ENCODE results near the gene RGS3. TPM values are rescaled to one million over a fixed set of nuclear protein-coding genes. Genes with fewer than 3 reads are reported as not detected.

RGS3 gene
- total RNA-seq, 1 experiment from 2014 or later = 16.6 TPM

DNA sequence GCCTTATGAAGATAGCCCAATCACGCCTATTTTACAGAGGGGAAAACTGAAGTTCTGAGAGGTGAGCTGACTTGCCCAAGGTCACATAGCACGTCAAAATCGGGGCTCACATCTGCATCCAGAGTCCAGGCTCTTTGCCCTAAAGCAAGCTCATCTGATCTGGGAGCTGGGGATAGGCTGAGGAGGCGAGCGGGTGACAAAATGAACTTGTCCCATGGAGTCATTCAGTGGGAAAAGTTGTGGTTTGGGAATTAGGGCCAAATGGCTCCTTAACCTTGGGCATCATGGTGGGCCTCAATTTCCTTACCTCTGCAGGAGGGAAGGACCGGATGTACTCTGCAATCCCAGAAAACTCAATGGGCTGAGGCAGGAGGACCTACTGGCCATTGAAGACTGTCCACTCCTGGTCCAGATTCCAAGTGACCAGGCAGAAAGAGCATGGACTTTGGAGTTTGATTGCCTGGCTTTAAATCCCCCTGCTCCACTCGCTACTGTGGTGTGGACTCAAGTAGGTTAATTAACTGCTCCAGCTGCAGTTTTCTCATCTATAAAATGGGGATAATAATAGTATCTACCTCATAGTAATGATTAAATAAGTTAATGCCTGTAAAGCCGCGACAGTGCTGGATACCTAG is 160.4 kb downstream of the RGS3 start (continued):
- TF ChIP-seq, protein P1, sequence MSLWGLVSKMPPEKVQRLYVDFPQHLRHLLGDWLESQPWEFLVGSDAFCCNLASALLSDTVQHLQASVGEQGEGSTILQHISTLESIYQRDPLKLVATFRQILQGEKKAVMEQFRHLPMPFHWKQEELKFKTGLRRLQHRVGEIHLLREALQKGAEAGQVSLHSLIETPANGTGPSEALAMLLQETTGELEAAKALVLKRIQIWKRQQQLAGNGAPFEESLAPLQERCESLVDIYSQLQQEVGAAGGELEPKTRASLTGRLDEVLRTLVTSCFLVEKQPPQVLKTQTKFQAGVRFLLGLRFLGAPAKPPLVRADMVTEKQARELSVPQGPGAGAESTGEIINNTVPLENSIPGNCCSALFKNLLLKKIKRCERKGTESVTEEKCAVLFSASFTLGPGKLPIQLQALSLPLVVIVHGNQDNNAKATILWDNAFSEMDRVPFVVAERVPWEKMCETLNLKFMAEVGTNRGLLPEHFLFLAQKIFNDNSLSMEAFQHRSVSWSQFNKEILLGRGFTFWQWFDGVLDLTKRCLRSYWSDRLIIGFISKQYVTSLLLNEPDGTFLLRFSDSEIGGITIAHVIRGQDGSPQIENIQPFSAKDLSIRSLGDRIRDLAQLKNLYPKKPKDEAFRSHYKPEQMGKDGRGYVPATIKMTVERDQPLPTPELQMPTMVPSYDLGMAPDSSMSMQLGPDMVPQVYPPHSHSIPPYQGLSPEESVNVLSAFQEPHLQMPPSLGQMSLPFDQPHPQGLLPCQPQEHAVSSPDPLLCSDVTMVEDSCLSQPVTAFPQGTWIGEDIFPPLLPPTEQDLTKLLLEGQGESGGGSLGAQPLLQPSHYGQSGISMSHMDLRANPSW (CRISPR knock-in tag; conservative IDR thresholded peaks at IDR 0.05; ENCODE audit: low read depth) = no peak
- TF ChIP-seq, protein P2, sequence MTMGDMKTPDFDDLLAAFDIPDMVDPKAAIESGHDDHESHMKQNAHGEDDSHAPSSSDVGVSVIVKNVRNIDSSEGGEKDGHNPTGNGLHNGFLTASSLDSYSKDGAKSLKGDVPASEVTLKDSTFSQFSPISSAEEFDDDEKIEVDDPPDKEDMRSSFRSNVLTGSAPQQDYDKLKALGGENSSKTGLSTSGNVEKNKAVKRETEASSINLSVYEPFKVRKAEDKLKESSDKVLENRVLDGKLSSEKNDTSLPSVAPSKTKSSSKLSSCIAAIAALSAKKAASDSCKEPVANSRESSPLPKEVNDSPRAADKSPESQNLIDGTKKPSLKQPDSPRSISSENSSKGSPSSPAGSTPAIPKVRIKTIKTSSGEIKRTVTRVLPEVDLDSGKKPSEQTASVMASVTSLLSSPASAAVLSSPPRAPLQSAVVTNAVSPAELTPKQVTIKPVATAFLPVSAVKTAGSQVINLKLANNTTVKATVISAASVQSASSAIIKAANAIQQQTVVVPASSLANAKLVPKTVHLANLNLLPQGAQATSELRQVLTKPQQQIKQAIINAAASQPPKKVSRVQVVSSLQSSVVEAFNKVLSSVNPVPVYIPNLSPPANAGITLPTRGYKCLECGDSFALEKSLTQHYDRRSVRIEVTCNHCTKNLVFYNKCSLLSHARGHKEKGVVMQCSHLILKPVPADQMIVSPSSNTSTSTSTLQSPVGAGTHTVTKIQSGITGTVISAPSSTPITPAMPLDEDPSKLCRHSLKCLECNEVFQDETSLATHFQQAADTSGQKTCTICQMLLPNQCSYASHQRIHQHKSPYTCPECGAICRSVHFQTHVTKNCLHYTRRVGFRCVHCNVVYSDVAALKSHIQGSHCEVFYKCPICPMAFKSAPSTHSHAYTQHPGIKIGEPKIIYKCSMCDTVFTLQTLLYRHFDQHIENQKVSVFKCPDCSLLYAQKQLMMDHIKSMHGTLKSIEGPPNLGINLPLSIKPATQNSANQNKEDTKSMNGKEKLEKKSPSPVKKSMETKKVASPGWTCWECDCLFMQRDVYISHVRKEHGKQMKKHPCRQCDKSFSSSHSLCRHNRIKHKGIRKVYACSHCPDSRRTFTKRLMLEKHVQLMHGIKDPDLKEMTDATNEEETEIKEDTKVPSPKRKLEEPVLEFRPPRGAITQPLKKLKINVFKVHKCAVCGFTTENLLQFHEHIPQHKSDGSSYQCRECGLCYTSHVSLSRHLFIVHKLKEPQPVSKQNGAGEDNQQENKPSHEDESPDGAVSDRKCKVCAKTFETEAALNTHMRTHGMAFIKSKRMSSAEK (CRISPR knock-in tag; IDR thresholded peaks at IDR 0.05; ENCODE audit: borderline replicate concordance) = no peak
- no peak for TF ChIP-seq ELF4 (CRISPR knock-in tag; IDR thresholded peaks at IDR 0.05; ENCODE audit: low read depth)

DNA sequence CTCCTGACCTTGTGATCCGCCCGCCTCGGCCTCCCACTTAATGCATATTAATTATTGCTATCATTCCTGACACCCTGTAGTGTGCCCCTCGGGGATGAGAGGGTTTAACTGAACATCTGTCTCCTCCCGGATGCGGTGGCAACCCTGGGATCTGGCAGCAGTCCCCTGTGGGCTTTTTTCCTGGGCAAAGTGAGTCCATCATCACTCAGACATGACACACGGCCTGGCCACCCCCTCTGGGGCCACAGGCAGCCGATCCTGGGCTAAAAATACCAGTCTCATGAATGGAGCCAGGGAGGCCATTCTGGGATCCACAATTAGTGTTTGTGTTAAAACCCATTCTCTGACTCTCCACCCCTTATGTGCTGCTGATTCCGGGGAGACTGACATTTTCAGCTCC is 161.2 kb downstream of the RGS3 start:
- DNase-seq (ENCODE audit: low spot score) (no peak), ATAC-seq (no peak)
- peaks cover 38% of the 10 kb centered on the region for H3K27me3 Mint-ChIP-seq (ENCODE audit: low read depth)
- POLR2A ChIA-PET = no interaction called here
- H3K27ac Mint-ChIP-seq = no peak overlapping the region
- peaks cover 54% of the 10 kb centered on the region for H3K4me1 Mint-ChIP-seq
- H3K9me3 Mint-ChIP-seq = no peaks in the 10 kb centered on the region
- CTCF ChIA-PET = interaction anchor here (1.2 to 1.9 kb wide), 2 partner anchors 33 kb away, joined by 5 to 6 read pairs; no protein-coding TSS in a partner anchor
- no peak overlapping the region for H3K4me3 Mint-ChIP-seq
- H3K36me3 Mint-ChIP-seq = no peaks in the 10 kb centered on the region
- no peak for TF ChIP-seq JUN (CRISPR knock-in tag; IDR thresholded peaks at IDR 0.05)
- no peak for TF ChIP-seq SP1 (CRISPR knock-in tag; conservative IDR thresholded peaks at IDR 0.05)
- no peak for TF ChIP-seq PRRX2 (CRISPR knock-in tag; IDR thresholded peaks at IDR 0.05)
- no peak for TF ChIP-seq KAT7 (CRISPR knock-in tag; IDR thresholded peaks at IDR 0.05; ENCODE audit: borderline replicate concordance)
- TF ChIP-seq TCF7 (CRISPR knock-in tag; IDR thresholded peaks at IDR 0.05; ENCODE audit: low read depth) = no peak
- no peak for TF ChIP-seq OVOL2 (CRISPR knock-in tag; IDR thresholded peaks at IDR 0.05; ENCODE audit: borderline replicate concordance)
- TF ChIP-seq NFE2L1 (CRISPR knock-in tag; IDR thresholded peaks at IDR 0.05) = no peak
- TF ChIP-seq, protein P3, sequence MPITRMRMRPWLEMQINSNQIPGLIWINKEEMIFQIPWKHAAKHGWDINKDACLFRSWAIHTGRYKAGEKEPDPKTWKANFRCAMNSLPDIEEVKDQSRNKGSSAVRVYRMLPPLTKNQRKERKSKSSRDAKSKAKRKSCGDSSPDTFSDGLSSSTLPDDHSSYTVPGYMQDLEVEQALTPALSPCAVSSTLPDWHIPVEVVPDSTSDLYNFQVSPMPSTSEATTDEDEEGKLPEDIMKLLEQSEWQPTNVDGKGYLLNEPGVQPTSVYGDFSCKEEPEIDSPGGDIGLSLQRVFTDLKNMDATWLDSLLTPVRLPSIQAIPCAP (CRISPR knock-in tag; IDR thresholded peaks at IDR 0.05) = no peak
- TF ChIP-seq FOXP1 (CRISPR knock-in tag; IDR thresholded peaks at IDR 0.05; ENCODE audit: borderline replicate concordance) = no peak
- no peak for TF ChIP-seq HMGA2 (CRISPR knock-in tag; IDR thresholded peaks at IDR 0.05)
- TF ChIP-seq, protein P4, sequence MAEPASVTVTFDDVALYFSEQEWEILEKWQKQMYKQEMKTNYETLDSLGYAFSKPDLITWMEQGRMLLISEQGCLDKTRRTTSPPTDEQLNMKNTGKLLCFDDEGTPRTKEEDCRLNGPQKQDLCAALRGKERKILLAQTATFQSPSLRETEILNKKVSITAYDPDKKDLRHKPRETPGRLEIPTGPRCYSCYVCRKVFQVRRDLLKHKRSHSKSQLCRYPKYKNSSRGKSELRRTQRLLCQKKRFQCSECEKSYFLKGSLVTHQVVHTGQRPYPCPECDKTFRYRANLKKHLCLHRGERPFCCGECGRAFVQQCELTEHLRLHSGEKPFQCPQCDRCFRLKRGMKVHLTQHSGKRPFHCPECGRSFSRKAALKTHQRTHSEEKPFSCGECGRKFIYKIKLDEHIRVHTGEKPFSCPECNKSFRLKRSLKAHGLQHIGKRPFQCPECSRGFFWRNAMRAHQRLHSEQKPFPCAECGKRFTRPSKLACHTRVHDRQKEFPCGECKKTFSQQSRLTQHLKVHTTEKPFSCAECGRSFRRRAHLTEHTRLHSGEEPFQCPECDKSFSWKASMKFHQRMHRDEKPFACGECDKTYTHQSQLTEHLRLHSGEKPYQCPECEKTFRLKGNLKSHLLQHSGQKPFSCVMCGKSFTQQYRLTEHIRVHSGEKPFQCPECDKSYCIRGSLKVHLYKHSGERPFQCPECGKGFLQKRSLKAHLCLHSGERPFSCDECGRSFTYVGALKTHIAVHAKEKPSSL (CRISPR knock-in tag; conservative IDR thresholded peaks at IDR 0.05) = no peak
- TF ChIP-seq, protein P5, sequence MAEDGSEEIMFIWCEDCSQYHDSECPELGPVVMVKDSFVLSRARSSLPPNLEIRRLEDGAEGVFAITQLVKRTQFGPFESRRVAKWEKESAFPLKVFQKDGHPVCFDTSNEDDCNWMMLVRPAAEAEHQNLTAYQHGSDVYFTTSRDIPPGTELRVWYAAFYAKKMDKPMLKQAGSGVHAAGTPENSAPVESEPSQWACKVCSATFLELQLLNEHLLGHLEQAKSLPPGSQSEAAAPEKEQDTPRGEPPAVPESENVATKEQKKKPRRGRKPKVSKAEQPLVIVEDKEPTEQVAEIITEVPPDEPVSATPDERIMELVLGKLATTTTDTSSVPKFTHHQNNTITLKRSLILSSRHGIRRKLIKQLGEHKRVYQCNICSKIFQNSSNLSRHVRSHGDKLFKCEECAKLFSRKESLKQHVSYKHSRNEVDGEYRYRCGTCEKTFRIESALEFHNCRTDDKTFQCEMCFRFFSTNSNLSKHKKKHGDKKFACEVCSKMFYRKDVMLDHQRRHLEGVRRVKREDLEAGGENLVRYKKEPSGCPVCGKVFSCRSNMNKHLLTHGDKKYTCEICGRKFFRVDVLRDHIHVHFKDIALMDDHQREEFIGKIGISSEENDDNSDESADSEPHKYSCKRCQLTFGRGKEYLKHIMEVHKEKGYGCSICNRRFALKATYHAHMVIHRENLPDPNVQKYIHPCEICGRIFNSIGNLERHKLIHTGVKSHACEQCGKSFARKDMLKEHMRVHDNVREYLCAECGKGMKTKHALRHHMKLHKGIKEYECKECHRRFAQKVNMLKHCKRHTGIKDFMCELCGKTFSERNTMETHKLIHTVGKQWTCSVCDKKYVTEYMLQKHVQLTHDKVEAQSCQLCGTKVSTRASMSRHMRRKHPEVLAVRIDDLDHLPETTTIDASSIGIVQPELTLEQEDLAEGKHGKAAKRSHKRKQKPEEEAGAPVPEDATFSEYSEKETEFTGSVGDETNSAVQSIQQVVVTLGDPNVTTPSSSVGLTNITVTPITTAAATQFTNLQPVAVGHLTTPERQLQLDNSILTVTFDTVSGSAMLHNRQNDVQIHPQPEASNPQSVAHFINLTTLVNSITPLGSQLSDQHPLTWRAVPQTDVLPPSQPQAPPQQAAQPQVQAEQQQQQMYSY (CRISPR knock-in tag; IDR thresholded peaks at IDR 0.05) = no peak
- no peak for TF ChIP-seq NR3C1 (CRISPR knock-in tag; conservative IDR thresholded peaks at IDR 0.05; ENCODE audit: low read depth)
- no peak for TF ChIP-seq CREM (CRISPR knock-in tag; IDR thresholded peaks at IDR 0.05)
- TF ChIP-seq RORB (CRISPR knock-in tag; IDR thresholded peaks at IDR 0.05) = no peak
- TF ChIP-seq, protein P6, sequence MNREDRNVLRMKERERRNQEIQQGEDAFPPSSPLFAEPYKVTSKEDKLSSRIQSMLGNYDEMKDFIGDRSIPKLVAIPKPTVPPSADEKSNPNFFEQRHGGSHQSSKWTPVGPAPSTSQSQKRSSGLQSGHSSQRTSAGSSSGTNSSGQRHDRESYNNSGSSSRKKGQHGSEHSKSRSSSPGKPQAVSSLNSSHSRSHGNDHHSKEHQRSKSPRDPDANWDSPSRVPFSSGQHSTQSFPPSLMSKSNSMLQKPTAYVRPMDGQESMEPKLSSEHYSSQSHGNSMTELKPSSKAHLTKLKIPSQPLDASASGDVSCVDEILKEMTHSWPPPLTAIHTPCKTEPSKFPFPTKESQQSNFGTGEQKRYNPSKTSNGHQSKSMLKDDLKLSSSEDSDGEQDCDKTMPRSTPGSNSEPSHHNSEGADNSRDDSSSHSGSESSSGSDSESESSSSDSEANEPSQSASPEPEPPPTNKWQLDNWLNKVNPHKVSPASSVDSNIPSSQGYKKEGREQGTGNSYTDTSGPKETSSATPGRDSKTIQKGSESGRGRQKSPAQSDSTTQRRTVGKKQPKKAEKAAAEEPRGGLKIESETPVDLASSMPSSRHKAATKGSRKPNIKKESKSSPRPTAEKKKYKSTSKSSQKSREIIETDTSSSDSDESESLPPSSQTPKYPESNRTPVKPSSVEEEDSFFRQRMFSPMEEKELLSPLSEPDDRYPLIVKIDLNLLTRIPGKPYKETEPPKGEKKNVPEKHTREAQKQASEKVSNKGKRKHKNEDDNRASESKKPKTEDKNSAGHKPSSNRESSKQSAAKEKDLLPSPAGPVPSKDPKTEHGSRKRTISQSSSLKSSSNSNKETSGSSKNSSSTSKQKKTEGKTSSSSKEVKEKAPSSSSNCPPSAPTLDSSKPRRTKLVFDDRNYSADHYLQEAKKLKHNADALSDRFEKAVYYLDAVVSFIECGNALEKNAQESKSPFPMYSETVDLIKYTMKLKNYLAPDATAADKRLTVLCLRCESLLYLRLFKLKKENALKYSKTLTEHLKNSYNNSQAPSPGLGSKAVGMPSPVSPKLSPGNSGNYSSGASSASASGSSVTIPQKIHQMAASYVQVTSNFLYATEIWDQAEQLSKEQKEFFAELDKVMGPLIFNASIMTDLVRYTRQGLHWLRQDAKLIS (CRISPR knock-in tag; IDR thresholded peaks at IDR 0.05; ENCODE audit: borderline replicate concordance) = no peak
